ENCODE data around the gene FIBCD1.

FIBCD1 gene

GRCh38 chr9:130857864-130858738 lies 80.9 kb downstream of the FIBCD1 start:
- DNase-seq (ENCODE audit: low spot score in 2 of 2), result no peak
- H3K27me3 ChIP-seq (ENCODE audit: low read depth), result no peaks in the 10 kb centered on the region
- no peaks in the 10 kb centered on the region for H3K9me3 ChIP-seq
- no peaks in the 10 kb centered on the region for H3K4me1 ChIP-seq
- in situ Hi-C loops (cut with MboI; ENCODE audit: low sequenced_read_pairs), result no loop called here
- H3K4me3 ChIP-seq, result no peak overlapping the region
- no peaks in the 10 kb centered on the region for H3K36me3 ChIP-seq (replicated peaks)

GRCh38 chr9:130856474-130856873 lies 82.6 kb downstream of the FIBCD1 start:
- Histone ChIP-seq H3K9me3 (no peaks in the 10 kb centered on the region), H3K4me1 (no peaks in the 10 kb centered on the region), H3K27me3 (ENCODE audit: low read depth) (no peaks in the 10 kb centered on the region), H3K4me3 (no peak overlapping the region), H3K36me3 (replicated peaks) (no peaks in the 10 kb centered on the region)
- DNase-seq (ENCODE audit: low spot score in 2 of 2), result no peak
- in situ Hi-C loops (cut with MboI; ENCODE audit: low sequenced_read_pairs), result no loop called here

- DNase-seq (ENCODE audit: low spot score in 2 of 2), result no peak
- H3K4me3 ChIP-seq, result no peak overlapping the region
- no peaks in the 10 kb centered on the region for H3K36me3 ChIP-seq (replicated peaks)
- H3K27me3 ChIP-seq (ENCODE audit: low read depth), result no peaks in the 10 kb centered on the region
- H3K4me1 ChIP-seq, result no peaks in the 10 kb centered on the region
- H3K9me3 ChIP-seq, result no peaks in the 10 kb centered on the region
- in situ Hi-C loops (cut with MboI; ENCODE audit: low sequenced_read_pairs), result no loop called here
Observed at GRCh38 chr9:130854835-130855234, 84.2 kb downstream of the FIBCD1 start.

- no peak overlapping the region for H3K4me3 ChIP-seq
- H3K36me3 ChIP-seq (replicated peaks), result no peaks in the 10 kb centered on the region
- H3K9me3 ChIP-seq, result no peaks in the 10 kb centered on the region
Observed at GRCh38 chr9:130854092-130854491, 85.0 kb downstream of the FIBCD1 start.

GRCh38 chr9:130852801-130853200 lies 86.2 kb downstream of the FIBCD1 start:
- no peaks in the 10 kb centered on the region for H3K36me3 ChIP-seq (replicated peaks)
- in situ Hi-C loops (cut with MboI; ENCODE audit: low sequenced_read_pairs), result no loop called here

More at GRCh38 chr9:130854092-130854491, 85.0 kb downstream of the FIBCD1 start:
- no peak for DNase-seq (ENCODE audit: low spot score in 2 of 2)
- Histone ChIP-seq H3K4me1 (no peaks in the 10 kb centered on the region), H3K27me3 (ENCODE audit: low read depth) (no peaks in the 10 kb centered on the region)
- in situ Hi-C loops (cut with MboI; ENCODE audit: low sequenced_read_pairs), result no loop called here

More at GRCh38 chr9:130852801-130853200, 86.2 kb downstream of the FIBCD1 start:
- Histone ChIP-seq H3K4me3 (no peak overlapping the region), H3K9me3 (no peaks in the 10 kb centered on the region), H3K4me1 (no peaks in the 10 kb centered on the region), H3K27me3 (ENCODE audit: low read depth) (no peaks in the 10 kb centered on the region)
- no peak for DNase-seq (ENCODE audit: low spot score in 2 of 2)
